Measurements from ENCODE around the gene ESRRG.

Gene ESRRG

DNA sequence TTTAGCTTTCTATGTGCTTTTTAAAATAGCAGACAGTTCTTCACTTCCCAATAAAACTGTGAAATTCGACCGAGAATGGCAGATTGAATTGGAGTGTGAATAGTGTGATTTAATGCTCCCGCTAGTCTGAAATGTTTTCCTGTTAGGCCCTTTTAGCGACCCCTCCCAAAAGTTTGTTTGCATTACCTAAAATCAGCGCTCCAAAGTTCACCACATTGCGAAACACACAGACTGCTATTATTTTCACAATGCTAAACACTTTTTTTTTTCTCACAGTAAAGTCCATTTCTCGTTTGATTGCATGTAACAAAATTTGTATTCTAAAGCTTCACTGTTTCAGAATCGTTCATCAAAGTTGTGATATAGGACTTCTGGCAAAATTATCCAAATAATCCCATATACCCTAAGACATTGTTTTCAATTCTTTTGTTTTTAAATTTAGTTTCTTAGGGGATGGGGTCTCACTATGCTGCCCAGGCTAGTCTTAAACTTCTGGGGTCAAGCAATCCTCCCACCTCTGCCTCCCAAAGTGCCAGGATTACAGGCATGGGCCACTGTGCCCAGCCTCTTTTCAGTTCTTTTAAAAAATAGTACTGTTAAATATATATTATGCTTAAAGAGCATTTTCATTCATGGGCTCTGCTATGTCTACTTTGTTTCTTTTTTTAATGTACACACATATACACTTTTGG, 223.5 kb downstream of the ESRRG start:
- DNase-seq: no peak

DNA sequence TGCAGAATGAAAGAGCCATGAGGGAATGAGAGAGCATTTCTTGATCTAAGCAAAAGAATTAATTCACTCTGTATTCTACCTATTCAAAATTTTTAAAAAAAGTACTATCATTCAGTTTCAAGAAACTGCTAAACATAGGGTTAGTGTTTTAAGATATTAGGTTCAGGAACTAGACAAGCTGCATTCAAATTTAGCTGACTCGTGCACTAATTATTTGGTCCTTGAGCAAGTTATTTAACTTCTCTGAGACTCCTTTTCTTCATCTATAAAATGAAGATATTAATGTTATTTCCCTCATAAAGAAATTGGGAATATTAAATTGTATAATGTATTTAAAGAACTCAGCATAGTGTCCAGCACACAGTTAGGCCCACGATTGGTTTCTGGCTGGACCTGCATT, 225.0 kb downstream of the ESRRG start:
- DNase-seq: no peak

DNA sequence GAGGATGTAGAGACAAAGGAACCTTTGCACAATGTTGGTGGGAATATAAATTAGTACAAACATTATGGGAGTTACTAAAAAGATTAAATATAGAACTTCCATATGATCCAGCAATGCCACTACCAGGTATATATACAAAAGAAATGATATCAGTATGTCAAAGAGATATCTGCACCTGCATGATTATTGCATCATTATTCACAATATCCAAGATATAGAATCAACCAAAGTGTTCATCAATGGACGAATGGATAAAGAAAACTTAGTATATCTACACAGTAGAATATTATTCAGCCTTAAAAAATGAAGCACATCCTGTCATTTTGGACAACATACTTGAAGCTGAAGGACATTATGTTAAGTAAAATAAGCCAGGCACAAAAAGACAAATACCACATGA, 238.2 kb downstream of the ESRRG start:
- no peak for DNase-seq

DNA sequence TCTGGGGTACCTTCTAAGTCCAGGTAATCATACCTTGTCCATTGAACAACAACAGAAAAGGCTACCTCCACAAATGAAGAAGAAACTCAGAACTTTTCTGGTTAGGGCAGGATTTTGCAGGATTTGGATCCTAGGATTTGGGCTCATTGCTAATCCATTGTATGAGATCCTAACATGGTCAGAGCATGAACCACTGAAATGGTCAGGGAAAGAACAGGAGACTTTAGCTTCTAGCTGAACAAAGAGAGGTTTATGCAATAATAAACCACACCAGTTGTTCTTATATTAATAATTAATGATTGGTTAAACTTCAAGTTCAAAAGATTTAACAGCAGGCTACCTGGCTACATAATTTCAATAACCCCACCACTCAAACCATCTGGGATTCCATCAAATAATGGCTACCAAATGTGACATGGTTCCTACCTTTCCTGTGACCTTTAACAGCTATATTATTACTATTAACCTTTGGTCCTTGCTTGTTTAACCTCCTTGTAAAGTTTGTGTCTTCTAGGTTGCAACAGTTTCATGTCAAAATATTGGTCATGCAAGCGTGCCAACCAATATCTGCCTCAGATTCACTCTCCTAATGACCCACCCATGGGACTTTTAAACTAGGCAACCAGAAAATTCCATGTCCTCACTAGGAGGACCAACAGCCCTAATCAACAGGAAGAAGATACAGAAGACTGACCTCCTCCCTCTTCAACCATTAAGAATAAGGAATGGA, 239.4 kb downstream of the ESRRG start:
- DNase-seq: no peak

DNA sequence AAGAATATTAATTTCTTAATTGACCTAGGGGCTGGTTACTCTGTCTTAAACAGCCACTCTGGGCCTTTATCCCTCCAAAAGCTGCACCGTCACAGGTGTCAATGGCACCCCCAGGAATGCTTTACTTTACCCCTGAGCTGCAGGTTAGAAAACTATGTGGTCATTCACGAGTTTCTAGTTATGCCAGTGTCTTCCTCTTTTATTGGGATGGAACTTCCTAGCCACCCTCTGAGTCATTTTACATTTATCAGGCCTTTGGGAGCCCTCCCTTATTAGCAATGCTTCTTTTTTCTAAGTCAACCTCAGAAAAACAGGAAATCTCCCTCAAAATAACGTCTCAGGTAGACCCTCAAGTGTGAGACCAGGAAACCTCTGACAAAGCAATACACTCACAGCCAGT, 240.6 kb downstream of the ESRRG start:
- DNase-seq: no peak

DNA sequence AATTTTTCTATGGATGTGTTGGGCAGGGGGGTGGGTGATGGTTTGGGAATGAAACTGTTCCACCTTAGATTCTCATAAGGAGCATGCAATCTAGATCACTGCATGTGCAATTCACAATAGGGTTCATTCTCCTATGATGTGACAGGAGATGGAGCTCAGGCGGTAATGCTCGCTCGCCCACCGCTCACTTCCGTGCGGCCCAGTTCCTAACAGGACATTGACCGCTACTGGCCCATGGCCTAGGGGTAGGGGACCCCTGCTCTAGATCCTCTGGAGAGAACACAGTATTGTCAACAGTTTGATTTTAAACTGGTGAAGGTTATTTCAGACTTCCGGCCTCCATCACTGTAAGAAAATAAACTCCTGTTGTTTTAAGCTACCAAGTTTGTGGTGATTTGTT, 245.0 kb downstream of the ESRRG start:
- no peak for DNase-seq

DNA sequence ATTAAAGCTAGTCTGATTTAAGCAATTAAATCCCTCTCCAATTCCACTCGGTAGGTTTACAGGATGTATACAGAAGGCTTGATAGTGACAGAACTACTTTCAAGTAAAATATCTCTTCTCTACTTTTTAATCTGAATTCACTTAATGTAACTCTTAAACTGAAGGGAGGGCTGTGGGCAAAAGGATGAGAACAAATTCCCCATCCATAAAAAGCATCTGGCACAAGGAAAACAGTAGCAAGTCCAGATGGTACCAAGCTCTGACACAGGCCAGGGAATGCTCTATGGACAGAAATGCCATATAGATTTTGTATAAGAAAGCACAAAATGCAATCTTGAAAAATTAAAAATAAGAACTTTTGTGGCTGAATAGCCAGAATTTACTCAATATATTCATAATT, 246.9 kb downstream of the ESRRG start:
- DNase-seq: no peak

DNA sequence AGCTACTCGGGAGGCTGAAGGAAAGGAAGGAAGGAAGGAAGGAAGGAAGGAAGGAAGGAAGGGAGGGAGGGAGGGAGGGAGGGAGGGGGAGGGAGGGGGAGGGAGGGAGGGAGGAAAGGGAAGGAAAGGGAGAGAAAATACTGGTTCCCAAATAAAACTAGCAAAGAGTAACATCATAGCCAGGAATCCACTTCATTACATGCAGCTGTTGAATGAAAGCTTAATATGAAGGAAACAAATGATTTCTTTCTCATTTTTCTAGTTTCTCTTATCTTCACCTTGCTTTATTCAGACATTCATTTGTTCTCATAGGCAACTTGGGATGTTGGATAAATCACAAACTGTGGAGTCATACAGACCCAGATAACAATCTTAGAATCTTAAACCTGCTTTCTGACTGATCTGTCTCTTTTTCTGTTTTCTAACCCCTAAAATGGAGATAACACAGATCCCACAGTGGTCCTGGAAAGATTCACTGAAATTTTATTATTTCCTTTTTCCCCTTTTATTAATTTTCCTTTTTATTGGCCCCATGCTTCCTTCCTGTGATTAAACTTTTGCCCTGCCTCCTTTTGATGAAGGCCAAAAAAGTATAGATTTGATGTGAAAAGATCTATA, 247.5 kb downstream of the ESRRG start:
- DNase-seq: no peak

DNA sequence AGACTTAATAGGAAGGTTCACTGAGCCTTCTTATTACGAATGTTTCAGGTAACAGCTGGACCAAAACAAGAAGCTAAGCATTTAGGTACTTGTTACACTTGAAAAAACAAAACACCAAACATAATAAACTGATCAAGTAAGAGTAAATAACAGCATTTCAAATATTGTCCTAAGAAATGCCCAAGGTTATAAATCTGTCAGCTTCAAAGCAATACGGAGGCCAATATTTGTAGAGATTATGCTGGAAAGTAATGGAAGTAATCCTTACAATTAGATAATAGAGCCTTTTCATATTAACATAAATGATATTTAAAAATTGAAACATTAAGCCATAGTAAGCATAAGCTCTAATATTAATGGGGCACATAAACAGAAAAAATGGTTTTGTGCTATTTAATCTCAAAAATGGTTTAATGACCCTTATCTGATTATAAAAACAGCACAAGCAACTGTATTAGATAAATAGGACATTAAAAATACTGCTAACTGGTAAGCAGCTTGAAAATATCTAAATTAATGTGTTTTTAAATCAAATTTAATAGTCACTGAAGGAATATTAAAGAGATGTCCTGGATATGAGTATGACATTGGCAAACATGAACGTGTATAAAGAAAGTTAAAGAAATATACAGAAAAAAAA, 256.9 kb downstream of the ESRRG start:
- no peak for DNase-seq

DNA sequence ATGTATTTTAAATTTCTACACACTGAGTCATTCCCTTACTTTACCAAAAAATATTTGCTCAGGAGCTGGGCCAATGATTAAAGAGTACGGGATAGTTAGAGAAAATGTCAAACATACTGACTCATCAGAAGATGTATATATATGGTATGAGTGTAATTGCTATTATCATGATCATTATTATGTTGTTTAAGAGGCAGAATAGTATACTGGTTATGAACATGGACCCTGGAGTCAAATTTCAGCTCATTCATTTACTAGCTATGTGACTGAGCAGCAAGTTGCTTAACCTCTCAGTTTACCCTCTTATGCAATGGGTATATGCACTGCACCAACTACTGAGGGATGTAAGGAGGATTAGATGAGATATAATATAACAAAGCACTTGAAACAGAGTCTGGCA, 258.7 kb downstream of the ESRRG start:
- DNase-seq: no peak

DNA sequence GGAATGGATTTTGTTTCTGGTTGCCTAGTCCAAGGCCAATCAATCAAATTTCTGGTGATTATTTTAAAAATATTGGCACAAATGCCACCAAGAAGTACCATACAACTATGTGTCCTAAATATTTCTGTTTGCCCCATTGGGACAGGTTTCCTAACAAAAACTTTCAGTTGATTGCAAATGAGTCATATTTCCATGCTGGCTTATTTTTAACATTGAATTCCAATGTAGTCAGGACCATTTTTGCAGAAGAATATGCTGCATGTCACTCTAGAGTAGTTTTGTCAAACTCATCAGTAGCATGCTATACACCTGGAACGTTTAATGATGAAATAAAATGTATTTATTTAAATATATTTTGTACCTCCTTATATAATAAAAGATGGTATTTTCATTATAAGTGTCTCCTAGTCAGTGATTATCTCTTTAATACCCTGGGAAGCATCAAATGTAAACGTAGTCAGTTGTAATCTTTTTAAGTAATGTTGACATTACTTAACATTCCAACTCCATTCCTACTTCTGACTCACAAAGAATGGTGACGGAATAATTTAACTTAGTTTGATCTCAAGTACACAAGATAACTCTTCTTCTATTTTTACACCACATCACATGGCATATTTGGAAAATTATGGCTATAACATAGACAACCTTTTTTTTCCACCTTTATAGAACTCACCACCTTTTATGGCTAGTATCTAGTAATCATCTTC, 261.0 kb downstream of the ESRRG start:
- DNase-seq: no peak

DNA sequence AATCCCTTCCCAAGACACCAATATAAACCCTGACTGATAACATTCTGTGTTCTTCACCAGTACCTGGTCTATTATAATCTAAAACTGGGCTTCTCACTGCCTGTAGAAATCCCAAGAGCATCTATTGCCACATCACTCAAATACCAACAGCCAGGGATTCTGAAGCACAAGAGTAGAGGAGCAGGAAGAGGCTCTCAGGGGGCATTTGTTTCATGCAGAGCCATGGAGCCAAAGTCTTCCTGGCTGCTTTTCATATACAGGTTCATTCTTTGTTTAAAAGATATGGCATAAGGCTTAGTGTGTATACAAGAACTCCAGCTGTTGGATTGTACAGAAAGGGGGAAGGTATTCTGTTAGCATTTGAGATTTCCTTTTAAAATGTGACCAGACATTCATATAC, 261.8 kb downstream of the ESRRG start:
- no peak for DNase-seq

DNA sequence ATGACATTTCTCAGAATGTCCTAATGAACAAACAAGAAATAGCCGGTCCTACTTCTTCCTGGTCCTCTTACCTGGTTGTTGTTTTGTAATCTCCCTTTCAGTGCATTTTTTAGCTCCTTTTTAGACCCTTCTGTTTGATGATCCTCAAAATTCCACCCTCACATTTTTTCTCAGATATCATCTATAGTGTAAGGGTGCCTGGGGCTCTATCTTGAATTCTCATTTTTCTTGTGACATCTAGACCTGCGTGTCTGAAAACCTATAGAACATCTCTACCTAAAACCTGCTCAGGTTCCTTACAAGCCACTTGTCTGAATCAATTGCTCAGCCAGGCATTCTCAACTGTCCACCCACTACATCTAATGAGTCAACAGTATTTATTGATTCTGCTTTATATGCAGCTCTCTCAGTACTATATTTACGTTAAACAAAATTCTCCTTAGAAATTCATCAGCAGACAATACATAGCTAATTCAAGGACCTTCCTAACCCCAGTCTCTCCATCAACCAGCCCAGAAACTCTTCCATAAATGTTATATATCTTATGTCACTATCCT, 263.5 kb downstream of the ESRRG start:
- DNase-seq: no peak

DNA sequence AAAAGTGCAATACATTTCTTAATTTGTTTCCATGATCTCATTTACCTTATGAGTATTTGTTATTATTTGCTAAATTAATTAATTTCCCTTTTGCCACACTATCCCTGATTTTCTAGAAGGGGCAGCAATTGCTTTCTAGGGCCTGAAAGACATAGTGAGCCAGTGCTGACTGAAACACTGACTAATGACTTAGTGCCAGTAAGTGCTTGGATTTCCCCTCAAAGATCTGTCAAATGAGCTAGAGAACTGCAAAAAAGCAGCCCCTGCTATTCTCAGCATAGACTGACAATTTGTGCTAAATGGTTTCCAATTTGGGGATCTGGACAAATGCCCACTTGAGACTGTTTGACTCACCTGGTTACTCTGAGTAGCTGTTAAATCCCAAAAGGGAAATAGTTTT, 264.4 kb downstream of the ESRRG start:
- DNase-seq: no peak

DNA sequence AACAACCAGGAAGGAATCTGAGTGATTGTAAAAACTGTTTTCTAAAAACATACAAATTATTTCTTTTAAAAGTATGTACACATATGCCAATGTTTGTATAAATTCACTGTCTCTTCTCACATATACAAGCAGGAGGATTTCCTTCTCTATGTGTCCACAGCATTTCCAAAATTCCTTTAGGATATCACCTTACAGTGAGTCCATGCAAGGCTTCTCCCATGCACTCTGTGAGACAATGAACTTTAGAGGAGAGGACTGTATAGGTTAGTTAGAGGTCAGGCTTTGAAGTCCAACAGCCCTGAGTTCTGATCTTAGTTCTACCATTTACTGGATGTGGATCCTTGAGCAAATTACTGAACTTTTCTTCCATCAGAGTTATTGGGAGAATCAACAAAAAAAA, 265.9 kb downstream of the ESRRG start:
- no peak for DNase-seq

DNA sequence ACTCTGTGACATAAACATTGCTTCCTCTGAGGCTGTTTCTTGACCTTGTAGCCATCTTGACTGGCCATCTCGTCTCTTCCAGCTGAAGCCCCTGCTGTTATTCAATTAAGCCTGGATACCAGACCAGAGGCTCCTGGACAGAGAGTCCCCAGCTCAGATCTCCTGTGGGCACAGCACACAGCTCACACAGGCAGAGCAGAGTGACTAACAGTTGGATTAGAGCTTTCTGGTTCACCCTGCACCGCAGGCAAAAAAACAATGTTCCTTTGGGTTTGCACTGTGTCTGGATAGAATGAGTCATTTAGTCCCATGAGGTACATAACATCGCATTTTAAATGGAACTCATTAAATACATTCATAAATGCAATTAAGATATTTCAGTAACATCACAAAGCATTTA, 266.5 kb downstream of the ESRRG start:
- DNase-seq: no peak

DNA sequence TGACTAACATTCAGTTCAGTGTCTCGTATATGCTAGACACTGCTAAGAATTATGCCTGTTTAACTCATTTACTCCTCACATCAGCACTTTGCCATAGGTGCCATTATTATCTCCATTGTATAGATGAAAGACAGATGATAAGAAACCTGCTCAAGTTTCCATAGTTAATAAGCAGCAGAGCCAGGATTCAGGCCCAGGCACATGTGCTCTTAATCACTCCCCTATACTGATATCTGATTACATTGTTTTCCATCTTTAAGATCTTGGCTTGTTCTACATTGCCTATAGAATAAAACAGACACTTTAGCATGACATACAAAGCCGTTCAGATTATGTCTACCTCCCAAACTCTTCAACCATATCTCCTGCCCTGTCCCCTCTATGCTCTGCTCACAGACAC, 269.5 kb downstream of the ESRRG start:
- DNase-seq: no peak
